ENCODE results near the gene AMPD1. TPM values are rescaled to one million over a fixed set of nuclear protein-coding genes. Genes with fewer than 3 reads are reported as not detected.

The AMPD1 gene
- total and polyA plus RNA-seq, 2 donors (not counting 1 experiment from before 2014, with no cell fraction given) = 0.18 TPM; not detected in 1

- H3K27ac ChIP-seq (ENCODE audit: low read length in 2 of 2) = peak within 1 kb of the TSS in 1 of 2 donors; percentile 13
- H3K4me2 ChIP-seq (replicated peaks; ENCODE audit: low read depth, low read length, poor library complexity, severe bottlenecking) = peak within 1 kb of the TSS; percentile 91
- ATAC-seq (ENCODE audit: low read depth) (peak; percentile 49), DNase-seq (no peak)
- intact Hi-C loops (cut with micrococcal nuclease) = loop anchor here (1.0 kb wide), 5 partner anchors 47 to 323 kb away; partner anchors contain the start of genes BCAS2, NRAS, SIKE1 and TRIM33
- H3K27me3 ChIP-seq (replicated peaks in 1 of 4; ENCODE audit: control extremely low read depth in 1 of 4, control insufficient read depth in 3 of 4, insufficient read depth in 4 of 4, low read length in 3 of 4) = peaks cover 0 to 2% (median 0%) of the 10 kb centered on the region in 4 experiments
- CTCF ChIA-PET = no interaction called here
- H3K36me3 ChIP-seq (replicated peaks in 1 of 2; ENCODE audit: control extremely low read depth in 1 of 2, control insufficient read depth in 1 of 2, extremely low read depth in 1 of 2, insufficient read depth in 2 of 2, low read length in 1 of 2) = no peaks in the 10 kb centered on the region
- no peaks in the 10 kb centered on the region for H3K79me2 ChIP-seq (ENCODE audit: control insufficient read depth, insufficient read depth, low read length)
- peak within 1 kb of the TSS; percentile 93 for H2AFZ ChIP-seq (ENCODE audit: insufficient read depth, low read depth, low read length, poor library complexity, severe bottlenecking)
- H3K9me3 Mint-ChIP-seq (ENCODE audit: insufficient read depth) = no peaks in the 10 kb centered on the region
- H3K4me1 ChIP-seq (ENCODE audit: control insufficient read depth in 2 of 2, insufficient read depth in 2 of 2, low read length in 2 of 2) = peaks cover 6 to 14% of the 10 kb centered on the region in 2 donors
- no peaks in the 10 kb centered on the region for H4K20me1 ChIP-seq (ENCODE audit: control insufficient read depth, insufficient read depth, low read length, poor library complexity, severe bottlenecking)
- POLR2A ChIA-PET = interaction anchor here (1.3 kb wide), 2 partner anchors 46 to 159 kb away, joined by 3 to 4 read pairs; partner anchors contain the start of gene TRIM33
- H3K9me3 ChIP-seq (ENCODE audit: control extremely low read depth in 1 of 3, control insufficient read depth in 2 of 3, insufficient read depth in 1 of 3, low read length in 2 of 3) = no peaks in the 10 kb centered on the region
- H3K4me3 ChIP-seq (ENCODE audit: control extremely low read depth in 1 of 5, extremely low read depth in 1 of 5, insufficient read depth in 1 of 5, low read depth in 2 of 5, low read length in 4 of 5) = peak within 1 kb of the TSS; percentile 65 to 84 (median 72)
- peaks cover 38% of the 10 kb centered on the region for H3K27me3 Mint-ChIP-seq
- no peak for TF ChIP-seq EZH2 (IDR thresholded peaks at IDR 0.05; ENCODE audit: borderline replicate concordance, insufficient read depth, low read depth, low read length, poor library complexity, severe bottlenecking)
- TF ChIP-seq, protein P1, sequence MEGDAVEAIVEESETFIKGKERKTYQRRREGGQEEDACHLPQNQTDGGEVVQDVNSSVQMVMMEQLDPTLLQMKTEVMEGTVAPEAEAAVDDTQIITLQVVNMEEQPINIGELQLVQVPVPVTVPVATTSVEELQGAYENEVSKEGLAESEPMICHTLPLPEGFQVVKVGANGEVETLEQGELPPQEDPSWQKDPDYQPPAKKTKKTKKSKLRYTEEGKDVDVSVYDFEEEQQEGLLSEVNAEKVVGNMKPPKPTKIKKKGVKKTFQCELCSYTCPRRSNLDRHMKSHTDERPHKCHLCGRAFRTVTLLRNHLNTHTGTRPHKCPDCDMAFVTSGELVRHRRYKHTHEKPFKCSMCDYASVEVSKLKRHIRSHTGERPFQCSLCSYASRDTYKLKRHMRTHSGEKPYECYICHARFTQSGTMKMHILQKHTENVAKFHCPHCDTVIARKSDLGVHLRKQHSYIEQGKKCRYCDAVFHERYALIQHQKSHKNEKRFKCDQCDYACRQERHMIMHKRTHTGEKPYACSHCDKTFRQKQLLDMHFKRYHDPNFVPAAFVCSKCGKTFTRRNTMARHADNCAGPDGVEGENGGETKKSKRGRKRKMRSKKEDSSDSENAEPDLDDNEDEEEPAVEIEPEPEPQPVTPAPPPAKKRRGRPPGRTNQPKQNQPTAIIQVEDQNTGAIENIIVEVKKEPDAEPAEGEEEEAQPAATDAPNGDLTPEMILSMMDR (IDR thresholded peaks at IDR 0.05) = no peak
- H3K27ac Mint-ChIP-seq = peak within 1 kb of the TSS; percentile 73
- peak within 1 kb of the TSS; percentile 74 for H3K9ac ChIP-seq (ENCODE audit: low read length)
- WGBS (ENCODE audit: insufficient coverage) = under 1% methylated on average over 50 of the region's 50 CpGs
- H3K4me1 Mint-ChIP-seq = peaks cover 14% of the 10 kb centered on the region
- peak within 1 kb of the TSS; percentile 99 for H3K4me3 Mint-ChIP-seq
Observed at GRCh38 chr1:114669562-114670082, 25.7 kb downstream of the AMPD1 start, which contains the start of gene DENND2C. Gene DENND2C, minus strand, starts transcription at chr1:114670049. Its CDS starts 44,065 bp downstream, at chr1:114625984.

Measured in B cell (primary cell).